ENCODE data around the gene EIF5B.
"Not testable (repeated sequence)": the region's sequence is repeated elsewhere in the genome, so short reads cannot be mapped to it uniquely, and the experiment has no call there.

Gene EIF5B

GRCh38 chr2:99337113-99338028 is at the start of gene EIF5B:
Gene EIF5B, plus strand, starts transcription at chr2:99337389. Its CDS starts 166 bp downstream, at chr2:99337555.
- DNase-seq: peak; percentile 81

DNA sequence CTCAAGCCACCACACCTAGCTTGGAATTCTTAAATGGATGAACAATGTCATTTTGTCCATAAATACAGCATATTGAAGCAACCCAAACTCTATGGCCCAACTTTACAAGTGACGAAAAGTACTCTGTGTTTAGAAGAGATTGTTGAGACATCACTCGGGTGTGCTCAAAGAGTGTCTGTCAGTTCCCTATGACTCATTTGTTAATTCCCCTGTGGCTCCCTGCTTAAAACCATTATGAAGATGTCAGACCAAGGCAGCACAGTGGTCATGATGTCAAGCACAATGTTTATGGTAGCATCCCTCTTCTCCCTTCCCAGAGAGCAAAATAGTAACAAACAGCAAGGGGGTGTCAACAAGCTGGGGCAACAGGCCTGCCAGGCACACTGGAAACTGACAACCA is 39.2 kb upstream of the EIF5B start:
- no peak for DNase-seq

- no peak for DNase-seq
Measured at GRCh38 chr2:99299580-99299979, 37.6 kb upstream of the EIF5B start.

DNA sequence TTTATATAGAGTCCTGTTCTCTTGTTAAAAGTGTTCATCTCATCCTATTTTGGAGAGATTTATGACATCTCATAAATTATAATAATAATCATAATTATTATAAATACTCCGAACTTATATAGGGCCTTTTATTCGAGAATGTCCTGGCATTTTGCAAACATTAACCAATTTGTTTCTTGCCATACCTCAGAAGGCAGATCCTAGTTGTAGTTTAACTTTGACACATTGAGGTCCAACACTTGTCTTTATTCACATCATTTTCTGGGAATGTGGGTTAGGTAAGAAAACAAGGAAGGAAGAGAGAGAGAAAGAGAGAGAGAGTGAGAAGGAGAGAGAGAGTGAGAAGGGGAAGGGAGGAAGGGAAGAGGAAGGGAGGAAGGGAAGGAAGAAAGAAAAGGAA is 36.1 kb upstream of the EIF5B start, which contains the start of gene LYG1:
Gene LYG1 (minus strand): TSS at position 101 of the 400 bp plus-strand sequence. CDS start 5,527 bp downstream, outside the sequence.
- not testable (repeated sequence) for DNase-seq

- no peak for DNase-seq
Measured at GRCh38 chr2:99317161-99317872, 19.9 kb upstream of the EIF5B start.

DNA sequence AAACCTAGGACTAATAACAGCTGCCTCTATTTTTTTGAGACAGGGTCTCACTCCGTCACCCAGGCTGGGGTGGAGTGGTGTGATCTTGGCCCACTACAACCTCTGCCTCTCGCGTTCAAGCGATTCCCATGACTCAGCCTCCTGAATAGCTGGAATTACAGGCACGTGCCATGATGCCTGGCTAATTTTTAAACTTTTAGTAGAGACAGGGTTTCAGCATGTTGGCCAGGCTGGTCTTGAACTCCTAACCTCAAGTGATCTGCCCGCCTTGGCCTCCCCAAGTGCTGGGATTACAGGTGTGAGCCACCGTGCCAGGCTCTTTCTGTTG is 19.4 kb upstream of the EIF5B start:
- DNase-seq: not testable (repeated sequence)

- DNase-seq: no peak
Measured at GRCh38 chr2:99325384-99325783, 11.8 kb upstream of the EIF5B start.

- DNase-seq: peak; percentile 95
Measured at GRCh38 chr2:99335911-99336803, 1.0 kb upstream of the EIF5B start, which contains the start of gene TXNDC9. Gene TXNDC9, minus strand, starts transcription at chr2:99336333. Its CDS starts 3,123 bp downstream, at chr2:99333210.

GRCh38 chr2:99336804-99337112 is 431 bp upstream of the EIF5B start:
- no peak for DNase-seq

- no peak for DNase-seq
Measured at GRCh38 chr2:99338029-99338585, 918 bp downstream of the EIF5B start.

GRCh38 chr2:99340669-99341236 is 3.6 kb downstream of the EIF5B start:
- no peak for DNase-seq

- no peak for DNase-seq
Measured at GRCh38 chr2:99342536-99342935, 5.3 kb downstream of the EIF5B start.

DNA sequence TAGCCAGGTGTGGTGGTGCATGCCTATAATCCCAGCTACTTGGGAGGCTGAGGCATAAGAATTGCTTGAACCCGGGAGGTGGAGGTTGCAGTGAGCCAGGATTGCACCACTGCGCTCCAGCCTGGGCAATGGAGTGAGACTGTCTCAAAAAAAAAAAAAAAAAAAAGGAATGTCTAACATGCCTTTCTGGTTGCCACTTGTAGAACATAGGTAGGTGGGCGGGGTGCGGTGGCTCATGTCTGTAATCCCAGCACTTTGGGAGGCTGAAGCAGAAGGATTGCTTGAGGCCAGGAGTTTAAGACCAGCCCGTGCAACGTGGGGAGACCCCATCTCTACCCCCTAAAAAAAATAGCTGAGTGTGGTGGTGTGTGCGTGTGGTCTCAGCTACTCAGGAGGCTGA is 8.3 kb downstream of the EIF5B start:
- not testable (repeated sequence) for DNase-seq

GRCh38 chr2:99346218-99346617 is 9.0 kb downstream of the EIF5B start:
- no peak for DNase-seq

- no peak for DNase-seq
Measured at GRCh38 chr2:99348173-99348572, 11.0 kb downstream of the EIF5B start.

GRCh38 chr2:99350194-99350593 is 13.0 kb downstream of the EIF5B start:
- no peak for DNase-seq

GRCh38 chr2:99354070-99354469 is 16.9 kb downstream of the EIF5B start:
- no peak for DNase-seq

DNA sequence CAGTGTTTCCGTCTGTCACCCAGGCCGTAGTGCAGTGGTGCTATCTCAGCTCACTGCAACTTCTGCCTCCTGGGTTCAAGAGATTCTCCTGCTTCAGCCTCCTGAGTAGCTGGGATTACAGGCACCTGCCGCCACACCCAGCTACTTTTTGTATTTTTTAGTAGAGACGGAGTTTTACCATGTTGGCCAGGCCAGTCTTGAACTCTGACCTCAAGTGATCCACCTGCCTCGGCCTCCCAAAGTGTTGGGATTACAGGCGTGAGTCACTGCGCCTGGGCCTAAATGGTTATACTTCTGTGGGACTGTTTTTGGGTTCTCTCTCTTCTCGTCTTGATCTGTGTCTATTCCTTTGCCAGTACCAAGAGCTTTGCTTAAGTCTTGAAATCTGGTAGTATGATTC is 17.6 kb downstream of the EIF5B start:
- not testable (repeated sequence) for DNase-seq

GRCh38 chr2:99356853-99357252 is 19.7 kb downstream of the EIF5B start:
- DNase-seq: no peak

DNA sequence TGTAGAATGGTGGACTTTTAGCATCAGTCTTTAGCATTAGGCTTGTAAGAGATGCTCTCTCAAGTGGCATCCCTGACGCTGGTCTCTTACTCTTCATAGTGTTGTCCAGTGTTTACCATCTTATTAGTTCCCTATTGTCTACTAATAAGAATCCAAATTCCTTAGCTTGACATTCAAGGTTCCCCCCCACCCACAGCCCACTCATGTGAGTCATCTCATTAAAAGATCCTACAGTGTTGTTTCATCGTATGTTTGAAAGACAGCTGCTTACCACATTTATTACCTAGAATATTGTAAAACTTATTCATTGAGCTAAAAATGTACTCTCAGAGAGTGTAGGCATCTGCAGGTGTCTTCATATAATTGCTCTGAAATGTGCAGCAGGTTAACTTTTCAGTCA is 28.5 kb downstream of the EIF5B start:
- DNase-seq: no peak

DNA sequence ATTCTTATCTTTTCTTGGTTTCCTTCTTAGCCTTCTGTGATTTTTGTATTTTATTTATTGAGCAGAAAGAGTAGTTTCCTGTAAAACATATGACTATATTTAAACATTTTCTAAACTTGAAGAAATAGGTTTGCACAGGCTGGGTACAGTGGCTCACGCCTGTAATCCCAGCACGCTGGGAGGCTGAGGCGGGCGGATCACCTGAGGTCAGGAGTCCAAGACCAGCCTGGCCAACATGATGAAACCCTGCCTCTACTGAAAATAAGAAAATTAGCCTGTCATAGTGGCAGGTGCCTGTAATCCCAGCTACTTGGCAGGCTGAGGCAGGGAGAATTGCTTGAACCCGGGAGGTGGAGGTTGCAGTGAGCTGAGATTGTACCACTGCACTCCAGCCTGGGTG is 31.7 kb downstream of the EIF5B start:
- DNase-seq: not testable (repeated sequence)

DNA sequence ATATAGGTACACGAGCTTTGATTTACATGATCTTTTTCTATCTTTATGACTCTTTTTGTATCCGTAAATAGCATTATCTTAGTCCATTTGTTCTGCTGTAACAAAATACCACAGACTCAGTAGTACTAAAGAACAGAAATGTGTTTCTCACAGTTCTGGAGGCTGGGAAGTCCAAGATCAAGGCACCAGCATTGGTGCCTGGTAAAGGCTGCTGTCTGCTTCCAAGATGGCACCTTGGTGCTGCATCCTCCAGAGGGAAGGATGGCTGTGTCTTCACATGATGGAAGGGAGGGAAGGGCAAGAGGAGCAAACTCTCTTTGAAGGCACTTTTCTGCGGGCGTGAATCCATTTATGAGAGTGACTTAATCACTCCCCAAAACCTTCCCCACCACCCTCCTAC is 36.0 kb downstream of the EIF5B start:
- DNase-seq: no peak
